HFFc6 (cell line): ENCODE data around the gene SCGB3A2. TPM values are rescaled to one million over a fixed set of nuclear protein-coding genes. Genes with fewer than 3 reads are reported as not detected.
"Not testable (repeated sequence)": the region's sequence is repeated elsewhere in the genome, so short reads cannot be mapped to it uniquely, and the experiment has no call there.

Source experiments
- DNase-seq: peaks from one replicate; pipeline ENCODE4 v3.0.0-alpha.2; 2018
- H3K27ac Mint-ChIP-seq: 2 replicates; pipeline ENCODE4 v1.8.0; 2020; ENCODE audit warnings: mild to moderate bottlenecking, mixed read lengths
- H3K27me3 Mint-ChIP-seq: 2 replicates; pipeline ENCODE4 v1.8.0; 2021; ENCODE audit warnings: mild to moderate bottlenecking, moderate library complexity, mixed read lengths; ENCODE audit not compliant: insufficient read depth
- H3K36me3 Mint-ChIP-seq: 2 replicates; pipeline ENCODE4 v1.8.0; 2021; ENCODE audit warnings: low read depth, mixed read lengths
- H3K4me1 Mint-ChIP-seq: 2 replicates; pipeline ENCODE4 v1.8.0; 2020; ENCODE audit warnings: low read depth, mixed read lengths
- H3K4me3 Mint-ChIP-seq: 2 replicates; pipeline ENCODE4 v1.8.0; 2020; ENCODE audit warnings: mild to moderate bottlenecking, moderate library complexity, mixed read lengths
- H3K9me3 Mint-ChIP-seq: 2 replicates; pipeline ENCODE4 v1.8.0; 2020; ENCODE audit warnings: mild to moderate bottlenecking, mixed read lengths
- CTCF ChIP-seq: fragments of 200-600 bp; sonication (generic); IDR thresholded peaks from 2 replicates; pipeline ENCODE4 v1.5.0; 2021; ENCODE audit warnings: antibody characterized with exemption, mild to moderate bottlenecking
- total RNA-seq, 6 experiments: library from RNA; stranded (reverse); fragmentation: NEBNext Ultra II Directional; extraction: Animal tissue kit (Norgen Biotek cat#: 25700); gene quantifications; 2 replicates in 1 of 6; 3 replicates in 5 of 6; pipeline ENCODE4 v1.2.3, GENCODE V29; 2021

SCGB3A2 gene
- total RNA-seq, 6 experiments from 2014 or later: not detected

GRCh38 chr5:147863454-147864158 lies 14.9 kb upstream of the SCGB3A2 start:
- no peak for DNase-seq
- peaks cover 3% of the 10 kb centered on the region; the same call in 1 of the 2 replicates for H3K27me3 Mint-ChIP-seq
- no peaks in the 10 kb centered on the region for H3K36me3 Mint-ChIP-seq
- no peak overlapping the region for H3K27ac Mint-ChIP-seq
- no peak for TF ChIP-seq CTCF
- no peaks in the 10 kb centered on the region; the same call in 1 of the 2 replicates for H3K9me3 Mint-ChIP-seq
- no peak overlapping the region for H3K4me3 Mint-ChIP-seq
- H3K4me1 Mint-ChIP-seq: no peaks in the 10 kb centered on the region

- Mint-ChIP-seq H3K36me3 (no peaks in the 10 kb centered on the region), H3K27me3 (peaks cover 10% of the 10 kb centered on the region), H3K4me1 (no peaks in the 10 kb centered on the region), H3K27ac (no peak overlapping the region), H3K9me3 (no peaks in the 10 kb centered on the region; the same call in 1 of the 2 replicates), H3K4me3 (no peak overlapping the region)
- no peak for DNase-seq
- TF ChIP-seq CTCF: no peak
Measured at GRCh38 chr5:147869112-147869511, 9.4 kb upstream of the SCGB3A2 start.

GRCh38 chr5:147869892-147870291 lies 8.6 kb upstream of the SCGB3A2 start:
- H3K27me3 Mint-ChIP-seq: peaks cover 10% of the 10 kb centered on the region
- not testable (repeated sequence) for H3K4me1 Mint-ChIP-seq, DNase-seq, H3K9me3 Mint-ChIP-seq, H3K36me3 Mint-ChIP-seq, H3K27ac Mint-ChIP-seq, H3K4me3 Mint-ChIP-seq

GRCh38 chr5:147871980-147872549 lies 6.4 kb upstream of the SCGB3A2 start:
- not testable (repeated sequence) for H3K36me3 Mint-ChIP-seq, H3K4me3 Mint-ChIP-seq, H3K27ac Mint-ChIP-seq, H3K27me3 Mint-ChIP-seq, H3K9me3 Mint-ChIP-seq, H3K4me1 Mint-ChIP-seq, DNase-seq

- H3K36me3 Mint-ChIP-seq, DNase-seq, H3K27me3 Mint-ChIP-seq, H3K4me3 Mint-ChIP-seq, H3K9me3 Mint-ChIP-seq, H3K4me1 Mint-ChIP-seq, H3K27ac Mint-ChIP-seq: not testable (repeated sequence)
Measured at GRCh38 chr5:147872744-147873435, 5.6 kb upstream of the SCGB3A2 start.

GRCh38 chr5:147874118-147874875 lies 4.2 kb upstream of the SCGB3A2 start:
- H3K9me3 Mint-ChIP-seq, H3K36me3 Mint-ChIP-seq, H3K27me3 Mint-ChIP-seq, H3K27ac Mint-ChIP-seq, H3K4me1 Mint-ChIP-seq, H3K4me3 Mint-ChIP-seq, DNase-seq: not testable (repeated sequence)

GRCh38 chr5:147874910-147875367 lies 3.6 kb upstream of the SCGB3A2 start:
- Mint-ChIP-seq H3K27ac (no peak overlapping the region), H3K4me3 (no peak overlapping the region), H3K4me1 (no peaks in the 10 kb centered on the region), H3K9me3 (no peaks in the 10 kb centered on the region; the same call in 1 of the 2 replicates), H3K27me3 (peaks cover 7% of the 10 kb centered on the region; the same call in 1 of the 2 replicates), H3K36me3 (no peaks in the 10 kb centered on the region)
- DNase-seq: no peak
- TF ChIP-seq CTCF: no peak
